DOHH2 (cell line): Measurements from ENCODE around the gene ANP32E.

ENCODE experiments used
- H3F3A ChIP-seq: fragments of 200-600 bp; sonication (generic), shearing (Covaris generic); 2 replicates; pipeline ENCODE4 v1.6.0; 2016; ENCODE audit warnings: antibody characterized with exemption, mild to moderate bottlenecking; ENCODE audit not compliant: control insufficient read depth, insufficient read depth
- H3K27ac ChIP-seq: fragments of 200-600 bp; sonication (generic); 2 replicates; pipeline ENCODE4 v1.5.1; 2014; ENCODE audit warnings: low read depth, mild to moderate bottlenecking, low read length, moderate library complexity
- H3K27me3 ChIP-seq: fragments of 200-600 bp; sonication (generic); 2 replicates; pipeline ENCODE4 v1.6.1; 2014; ENCODE audit warnings: mild to moderate bottlenecking, low read length, mixed read lengths; ENCODE audit not compliant: control insufficient read depth
- H3K36me3 ChIP-seq: fragments of 200-600 bp; sonication (generic); 2 replicates; pipeline ENCODE4 v1.6.1; 2014; ENCODE audit warnings: mild to moderate bottlenecking, low read length, moderate library complexity, mixed read lengths; ENCODE audit not compliant: control insufficient read depth
- H3K4me1 ChIP-seq: fragments of 200-600 bp; sonication (generic); 2 replicates; pipeline ENCODE4 v1.6.1; 2014; ENCODE audit warnings: mild to moderate bottlenecking, low read length, mixed read lengths; ENCODE audit not compliant: control insufficient read depth
- H3K4me2 ChIP-seq: fragments of 200-600 bp; sonication (generic); 2 replicates; pipeline ENCODE4 v1.6.0; 2014; ENCODE audit warnings: mild to moderate bottlenecking, low read length, moderate library complexity
- H3K4me3 ChIP-seq: fragments of 200-600 bp; sonication (generic); 2 replicates; pipeline ENCODE4 v1.5.1; 2014; ENCODE audit warnings: mild to moderate bottlenecking, low read length, mixed read lengths
- H3K79me2 ChIP-seq: fragments of 200-600 bp; sonication (generic); 2 replicates; pipeline ENCODE4 v1.6.1; 2014; ENCODE audit warnings: mild to moderate bottlenecking, low read length, mixed read lengths; ENCODE audit not compliant: control insufficient read depth
- H3K9me2 ChIP-seq: fragments of 200-600 bp; sonication (generic); replicated peaks from 2 replicates; pipeline ENCODE4 v1.6.1; 2014; ENCODE audit warnings: mild to moderate bottlenecking, low read length, mixed read lengths; ENCODE audit not compliant: control insufficient read depth
- H3K9me3 ChIP-seq: fragments of 200-600 bp; sonication (generic); 2 replicates; pipeline ENCODE4 v1.6.1; 2014; ENCODE audit warnings: antibody characterized with exemption, low read length, mixed read lengths; ENCODE audit not compliant: control insufficient read depth, insufficient read depth
- H4K20me1 ChIP-seq: fragments of 200-600 bp; sonication (generic); 2 replicates; pipeline ENCODE4 v1.6.0; 2014; ENCODE audit warnings: low read depth, mild to moderate bottlenecking, antibody characterized with exemption, low read length, moderate library complexity; ENCODE audit not compliant: control insufficient read depth, insufficient read depth
- CTCF ChIP-seq: fragments of 200-600 bp; sonication (generic); IDR thresholded peaks from one replicate; pipeline ENCODE4 v1.5.1; 2014; ENCODE audit warnings: antibody characterized with exemption, mild to moderate bottlenecking, low read depth, low read length; ENCODE audit not compliant: poor library complexity, severe bottlenecking
- EZH2phosphoT487 ChIP-seq: fragments of 200-600 bp; sonication (generic); IDR thresholded peaks from 2 replicates; pipeline ENCODE4 v1.6.1; 2017; ENCODE audit warnings: borderline replicate concordance, mild to moderate bottlenecking, antibody characterized with exemption, low read length, moderate library complexity, mixed read lengths

The ANP32E gene

GRCh38 chr1:150180474-150180873, 55.4 kb downstream of the ANP32E start:
- Histone ChIP-seq H3K4me2 (no peak overlapping the region), H3K27ac (no peak overlapping the region), H3K4me3 (no peak overlapping the region), H4K20me1 (no peaks in the 10 kb centered on the region), H3K27me3 (no peaks in the 10 kb centered on the region), H3K4me1 (no peaks in the 10 kb centered on the region), H3K9me3 (no peaks in the 10 kb centered on the region), H3K9me2 (no peaks in the 10 kb centered on the region), H3F3A (no peaks in the 10 kb centered on the region), H3K79me2 (no peaks in the 10 kb centered on the region), H3K36me3 (no peaks in the 10 kb centered on the region)
- TF ChIP-seq CTCF (no peak), EZH2phosphoT487 (no peak)

GRCh38 chr1:150179867-150180266, 56.0 kb downstream of the ANP32E start:
- Histone ChIP-seq H4K20me1 (no peaks in the 10 kb centered on the region), H3K9me3 (no peaks in the 10 kb centered on the region), H3K27ac (no peak overlapping the region), H3K36me3 (no peaks in the 10 kb centered on the region), H3K27me3 (no peaks in the 10 kb centered on the region), H3K79me2 (no peaks in the 10 kb centered on the region), H3F3A (no peaks in the 10 kb centered on the region), H3K4me1 (no peaks in the 10 kb centered on the region), H3K4me2 (no peak overlapping the region), H3K4me3 (no peak overlapping the region), H3K9me2 (no peaks in the 10 kb centered on the region)
- TF ChIP-seq CTCF (no peak), EZH2phosphoT487 (no peak)

- no peaks in the 10 kb centered on the region for H3F3A ChIP-seq
- H3K27me3 ChIP-seq: no peaks in the 10 kb centered on the region
- H3K9me2 ChIP-seq: no peaks in the 10 kb centered on the region
- H3K79me2 ChIP-seq: no peaks in the 10 kb centered on the region
- no peaks in the 10 kb centered on the region for H4K20me1 ChIP-seq
- H3K4me1 ChIP-seq: no peaks in the 10 kb centered on the region
- H3K4me2 ChIP-seq: no peak overlapping the region
- H3K27ac ChIP-seq: no peak overlapping the region
- H3K4me3 ChIP-seq: no peak overlapping the region
- TF ChIP-seq EZH2phosphoT487 (no peak), CTCF (no peak)
- no peaks in the 10 kb centered on the region for H3K36me3 ChIP-seq
- no peaks in the 10 kb centered on the region for H3K9me3 ChIP-seq
Measured at GRCh38 chr1:150178548-150178947, 57.4 kb downstream of the ANP32E start.

- no peak overlapping the region for H3K27ac ChIP-seq
- no peaks in the 10 kb centered on the region for H3K9me2 ChIP-seq
- H3K4me1 ChIP-seq: no peaks in the 10 kb centered on the region
- no peak for TF ChIP-seq EZH2phosphoT487
- TF ChIP-seq CTCF: no peak
- H3K36me3 ChIP-seq: no peaks in the 10 kb centered on the region
- no peaks in the 10 kb centered on the region for H4K20me1 ChIP-seq
- no peaks in the 10 kb centered on the region for H3F3A ChIP-seq
- no peaks in the 10 kb centered on the region for H3K9me3 ChIP-seq
- no peak overlapping the region for H3K4me2 ChIP-seq
- H3K79me2 ChIP-seq: no peaks in the 10 kb centered on the region
- H3K4me3 ChIP-seq: no peak overlapping the region
- no peaks in the 10 kb centered on the region for H3K27me3 ChIP-seq
Measured at GRCh38 chr1:150176593-150176992, 59.3 kb downstream of the ANP32E start.
